GM12872 (cell line): Measurements from ENCODE around the gene AFAP1.

Experiments used
- TF ChIP-seq, protein P1 (sequence below): IDR thresholded peaks from 3 replicates; pipeline ENCODE4 v1.5.1; 2011; ENCODE audit warnings: low read depth, mild to moderate bottlenecking, low read length, moderate library complexity; ENCODE audit not compliant: insufficient read depth

Gene AFAP1

DNA sequence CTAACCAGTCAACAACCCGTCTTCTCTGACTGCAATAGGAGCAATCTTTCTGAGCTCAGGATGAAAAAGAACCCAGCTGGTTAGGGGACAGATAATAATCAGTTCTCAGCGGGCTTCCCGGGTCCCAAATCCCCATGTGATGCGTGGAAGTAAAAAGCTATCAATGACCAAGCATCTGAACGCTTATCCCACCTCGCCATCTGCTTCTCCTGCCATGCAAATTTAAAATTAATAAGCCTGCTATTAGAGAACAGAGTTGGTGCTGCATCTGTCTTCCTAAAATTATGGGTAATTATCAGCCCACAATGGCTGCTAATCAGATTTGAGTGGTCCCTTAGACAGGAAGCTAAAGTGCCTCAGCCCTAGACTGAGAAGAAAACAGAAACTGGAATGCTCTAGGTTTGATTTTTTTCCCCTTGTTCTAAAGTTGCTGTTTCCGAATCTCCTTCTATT lies 37.5 kb downstream of the AFAP1 start:
- TF ChIP-seq, protein P1, sequence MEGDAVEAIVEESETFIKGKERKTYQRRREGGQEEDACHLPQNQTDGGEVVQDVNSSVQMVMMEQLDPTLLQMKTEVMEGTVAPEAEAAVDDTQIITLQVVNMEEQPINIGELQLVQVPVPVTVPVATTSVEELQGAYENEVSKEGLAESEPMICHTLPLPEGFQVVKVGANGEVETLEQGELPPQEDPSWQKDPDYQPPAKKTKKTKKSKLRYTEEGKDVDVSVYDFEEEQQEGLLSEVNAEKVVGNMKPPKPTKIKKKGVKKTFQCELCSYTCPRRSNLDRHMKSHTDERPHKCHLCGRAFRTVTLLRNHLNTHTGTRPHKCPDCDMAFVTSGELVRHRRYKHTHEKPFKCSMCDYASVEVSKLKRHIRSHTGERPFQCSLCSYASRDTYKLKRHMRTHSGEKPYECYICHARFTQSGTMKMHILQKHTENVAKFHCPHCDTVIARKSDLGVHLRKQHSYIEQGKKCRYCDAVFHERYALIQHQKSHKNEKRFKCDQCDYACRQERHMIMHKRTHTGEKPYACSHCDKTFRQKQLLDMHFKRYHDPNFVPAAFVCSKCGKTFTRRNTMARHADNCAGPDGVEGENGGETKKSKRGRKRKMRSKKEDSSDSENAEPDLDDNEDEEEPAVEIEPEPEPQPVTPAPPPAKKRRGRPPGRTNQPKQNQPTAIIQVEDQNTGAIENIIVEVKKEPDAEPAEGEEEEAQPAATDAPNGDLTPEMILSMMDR, result no peak

DNA sequence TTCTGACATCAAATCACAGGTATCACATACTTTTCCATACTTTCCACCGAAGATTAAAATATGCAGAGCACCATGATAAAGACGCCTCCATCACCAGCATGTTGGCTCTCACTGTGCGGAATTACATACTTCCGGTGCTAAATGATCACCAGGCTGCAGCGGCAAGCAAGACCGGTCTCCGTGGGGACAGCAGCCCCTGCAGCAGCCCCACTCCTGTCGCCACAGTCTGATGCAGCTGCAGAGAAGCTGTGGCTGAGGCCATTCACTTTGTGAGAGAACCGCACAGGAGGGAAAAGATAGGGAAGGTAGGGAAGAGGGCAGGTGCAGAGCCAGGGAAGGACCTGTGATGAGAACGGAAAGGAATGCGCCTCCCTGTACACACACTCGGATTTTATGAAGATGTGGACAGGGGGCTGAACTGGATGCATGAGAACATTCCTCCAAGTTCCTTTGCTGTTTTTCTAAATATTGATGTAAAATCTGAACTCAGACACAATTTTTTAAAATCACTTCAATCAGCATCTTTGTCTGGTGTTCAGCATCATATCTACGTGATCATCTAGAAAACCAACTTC lies 38.3 kb downstream of the AFAP1 start:
- TF ChIP-seq, protein P1, result no peak

DNA sequence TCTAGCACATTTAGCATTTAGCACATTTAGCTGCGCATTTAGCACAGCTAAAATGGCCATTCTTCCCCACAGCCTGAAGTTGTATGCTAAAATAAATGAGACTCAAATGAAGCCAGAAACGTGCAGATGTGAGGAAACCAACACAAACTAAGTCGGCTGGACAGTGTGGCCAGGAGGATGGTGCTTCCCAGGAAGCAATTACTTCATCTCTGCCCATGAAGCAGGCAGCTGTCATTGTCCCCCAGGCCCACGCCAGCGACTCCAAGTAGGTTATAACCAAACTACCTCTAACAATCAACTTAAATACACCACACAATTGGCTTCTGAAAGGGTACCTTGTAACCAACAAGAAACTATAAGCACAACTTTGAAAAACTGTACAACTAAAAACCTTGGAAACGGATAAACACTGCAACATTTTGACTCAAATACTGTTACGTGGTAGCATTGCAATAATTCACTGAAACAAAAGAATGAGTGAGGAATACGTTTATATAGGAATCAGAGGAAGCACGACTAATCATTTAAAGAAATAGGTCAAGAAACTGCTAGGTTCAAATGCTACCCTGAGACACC lies 39.2 kb downstream of the AFAP1 start:
- TF ChIP-seq, protein P1, result no peak

DNA sequence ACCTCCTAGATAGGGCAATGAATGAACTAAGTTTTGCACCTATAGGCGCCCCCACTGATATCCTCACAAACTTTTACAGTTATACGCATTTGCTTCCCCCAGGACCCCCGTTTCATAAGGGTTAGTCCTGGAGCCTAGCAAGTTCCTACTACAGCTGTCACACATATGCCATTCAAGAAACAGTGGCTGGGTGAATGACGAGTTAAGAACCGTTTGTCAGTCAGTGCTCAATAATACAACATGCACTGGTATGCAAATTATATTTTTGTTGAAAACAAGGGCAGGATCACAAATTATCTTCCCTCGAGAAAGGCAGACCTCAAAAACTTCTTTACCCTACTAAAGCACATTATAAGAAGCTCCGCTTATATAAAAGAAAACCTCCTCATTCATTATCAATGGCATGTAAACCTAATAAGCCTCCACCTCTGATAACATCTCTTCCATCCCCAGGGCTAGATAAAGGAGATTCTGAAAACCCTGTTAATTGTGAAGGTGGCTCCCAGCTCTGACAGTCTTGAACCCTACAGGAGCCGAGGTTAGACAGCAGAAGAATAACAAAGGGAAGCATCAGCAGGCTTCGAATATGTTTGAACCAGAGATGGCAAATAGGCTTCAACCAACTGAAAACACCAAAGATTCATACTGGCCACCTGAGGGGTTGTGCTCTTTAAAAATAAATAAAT lies 40.3 kb downstream of the AFAP1 start:
- TF ChIP-seq, protein P1, result no peak

DNA sequence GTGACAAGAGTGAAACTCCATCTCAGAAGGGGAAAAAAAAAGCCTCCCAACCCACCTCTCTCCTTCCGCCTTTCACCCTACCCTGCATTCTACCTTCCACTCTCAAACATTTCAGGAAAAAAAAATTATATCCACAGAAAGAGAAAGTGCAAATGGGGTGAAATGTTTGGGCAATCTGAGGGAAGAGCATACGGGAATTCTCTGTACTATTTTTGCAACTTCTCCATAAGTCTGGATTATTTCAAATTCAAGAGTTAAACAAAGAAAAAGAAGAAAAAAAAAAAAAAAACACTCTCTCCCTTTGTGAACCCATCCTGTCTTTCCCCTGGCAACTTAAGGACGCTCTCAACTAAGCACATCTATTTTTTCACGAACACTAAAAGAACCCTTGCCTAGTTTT lies 41.3 kb downstream of the AFAP1 start:
- TF ChIP-seq, protein P1, result no peak

DNA sequence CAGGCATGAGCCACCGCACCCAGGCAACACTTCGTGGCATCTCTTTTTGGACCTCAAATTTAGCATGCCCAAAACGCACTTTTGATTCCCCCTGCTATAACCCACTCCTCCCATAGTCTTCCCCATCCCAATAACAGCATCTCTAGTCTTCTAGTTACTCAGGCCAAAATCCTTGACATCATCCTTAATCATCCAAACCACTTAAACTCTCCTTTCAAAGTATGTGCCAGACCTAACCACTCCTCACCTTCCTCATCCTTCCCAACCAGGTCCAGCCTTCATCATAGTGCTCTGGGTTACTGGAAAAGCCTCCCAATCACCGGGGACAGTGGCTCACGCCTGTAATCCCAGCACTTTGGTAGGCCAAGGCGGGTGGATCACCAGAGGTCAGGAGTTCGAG lies 41.9 kb downstream of the AFAP1 start:
- TF ChIP-seq, protein P1, result no peak

DNA sequence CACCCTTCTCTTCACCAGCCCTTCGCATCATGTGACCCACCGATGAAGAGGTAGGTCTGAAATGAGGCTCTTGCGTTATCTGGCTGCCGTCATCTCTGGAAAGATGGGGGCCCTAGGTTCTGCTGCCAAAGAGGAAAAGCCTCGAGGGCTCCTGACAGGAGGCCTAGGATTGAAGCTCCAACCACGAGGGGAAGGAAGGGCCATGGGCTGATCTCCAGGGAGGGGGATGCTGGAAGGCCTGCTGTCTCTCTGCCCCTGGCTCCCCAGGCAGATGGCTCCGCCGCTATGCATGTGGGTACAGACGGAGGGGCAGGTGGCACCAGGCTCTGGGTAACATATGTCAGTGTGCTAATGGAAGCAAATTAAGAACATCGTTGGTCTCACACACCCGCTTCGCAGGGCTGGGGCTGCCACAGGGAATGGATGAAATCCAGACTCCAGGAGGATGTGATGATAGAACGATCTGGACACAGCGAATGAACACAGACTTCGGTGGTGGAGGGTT lies 44.9 kb downstream of the AFAP1 start:
- TF ChIP-seq, protein P1, result no peak
